Measurements from ENCODE around the gene ZSCAN20.
"Not testable (repeated sequence)": the region's sequence is repeated elsewhere in the genome, so short reads cannot be mapped to it uniquely, and the experiment has no call there.

ZSCAN20 gene

GRCh38 chr1:33473900-33474299, 1.5 kb downstream of the ZSCAN20 start:
- no peak for DNase-seq (ENCODE audit: low read depth in 4 of 4, low spot score in 1 of 4)

DNA sequence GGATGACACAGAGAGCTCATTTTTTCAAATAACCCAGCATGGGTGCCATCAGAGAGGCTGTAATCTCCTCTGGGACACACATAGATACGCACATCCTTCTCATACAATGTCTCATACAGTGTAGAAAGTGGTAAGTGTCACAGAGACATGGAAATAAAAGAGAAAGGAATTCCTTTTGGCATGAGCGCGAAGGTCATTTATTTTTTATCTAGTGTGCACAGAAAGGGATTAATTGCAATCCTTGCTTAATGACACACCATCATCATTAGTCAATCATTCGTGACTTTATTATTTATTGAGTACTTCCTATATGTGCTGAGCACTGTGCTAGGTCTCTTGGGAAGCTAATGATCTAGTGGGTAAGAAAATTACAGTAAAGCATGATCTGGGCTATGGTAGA, 5.0 kb downstream of the ZSCAN20 start:
- DNase-seq (ENCODE audit: low read depth in 4 of 4, low spot score in 1 of 4): no peak

- no peak for DNase-seq (ENCODE audit: low read depth in 4 of 4, low spot score in 1 of 4)
Observed at GRCh38 chr1:33482412-33482811, 10.0 kb downstream of the ZSCAN20 start.

DNA sequence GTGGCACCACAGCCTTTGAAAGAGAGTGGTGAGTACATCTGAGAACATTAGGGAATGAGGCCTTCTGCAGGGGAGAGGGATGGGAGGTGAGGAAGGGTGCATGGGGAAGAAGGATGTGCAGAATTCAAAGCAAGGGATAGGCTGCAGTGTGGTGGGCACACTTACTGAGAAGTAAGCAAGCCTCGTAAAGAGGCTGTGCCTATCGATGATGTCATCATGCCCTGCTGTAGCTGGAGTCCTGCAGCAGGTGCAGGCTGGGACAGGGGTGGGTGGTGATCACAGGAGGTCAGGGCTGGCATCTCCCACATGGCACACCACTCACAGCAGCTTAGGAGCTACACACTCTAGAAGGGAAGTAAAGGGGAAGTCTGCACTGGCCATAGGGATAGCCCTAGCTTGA, 16.2 kb downstream of the ZSCAN20 start:
- no peak for DNase-seq (ENCODE audit: low read depth in 4 of 4, low spot score in 1 of 4)

- DNase-seq (ENCODE audit: low read depth in 4 of 4, low spot score in 1 of 4): no peak
Observed at GRCh38 chr1:33494929-33495328, 22.5 kb downstream of the ZSCAN20 start.

GRCh38 chr1:33497410-33497809, 25.0 kb downstream of the ZSCAN20 start:
- no peak for DNase-seq (ENCODE audit: low read depth in 4 of 4, low spot score in 1 of 4)

DNA sequence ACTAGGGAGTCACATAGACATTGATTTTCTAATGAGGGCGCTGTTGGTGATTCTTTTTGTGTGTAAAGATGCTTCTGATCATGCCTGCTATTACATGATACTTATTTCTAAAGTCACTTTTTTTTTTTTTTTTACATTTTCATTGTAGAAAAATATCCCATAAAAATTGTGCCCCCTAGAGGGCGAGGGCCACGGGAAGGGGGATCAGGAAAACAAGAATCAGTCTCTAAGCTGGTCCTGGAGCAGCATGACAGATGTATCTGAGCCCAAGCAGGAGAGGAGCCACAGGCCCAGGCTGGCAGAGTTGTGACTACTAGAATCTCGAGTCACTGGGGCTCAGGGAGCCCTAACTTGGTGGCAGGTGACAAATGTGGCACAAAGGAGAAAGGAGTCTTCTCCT, 28.1 kb downstream of the ZSCAN20 start:
- no peak for DNase-seq (ENCODE audit: low read depth in 4 of 4, low spot score in 1 of 4)

GRCh38 chr1:33501309-33501708, 28.9 kb downstream of the ZSCAN20 start:
- no peak for DNase-seq (ENCODE audit: low read depth in 4 of 4, low spot score in 1 of 4)

DNA sequence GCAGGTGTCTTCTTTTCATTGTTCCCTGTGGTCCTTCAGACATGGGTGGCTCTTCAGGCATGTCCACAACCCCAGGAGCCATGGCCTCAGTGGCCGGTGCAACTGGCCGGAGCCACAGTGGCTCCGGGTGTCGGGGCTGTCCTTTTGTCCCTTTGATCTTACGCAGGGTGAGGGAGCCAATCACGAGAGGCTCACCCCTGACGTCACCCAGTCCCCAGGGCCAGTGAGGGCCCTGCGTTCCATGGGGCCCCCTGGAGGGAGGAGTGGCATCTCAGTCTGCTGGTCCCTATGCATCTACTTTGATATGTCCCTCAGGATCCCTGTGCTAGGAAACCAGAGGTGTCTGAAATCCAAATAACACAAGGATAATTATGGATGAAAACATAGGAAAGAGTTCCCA, 29.3 kb downstream of the ZSCAN20 start:
- DNase-seq (ENCODE audit: low read depth in 4 of 4, low spot score in 1 of 4): no peak

- no peak for DNase-seq (ENCODE audit: low read depth in 4 of 4, low spot score in 1 of 4)
Observed at GRCh38 chr1:33502726-33503125, 30.3 kb downstream of the ZSCAN20 start.

DNA sequence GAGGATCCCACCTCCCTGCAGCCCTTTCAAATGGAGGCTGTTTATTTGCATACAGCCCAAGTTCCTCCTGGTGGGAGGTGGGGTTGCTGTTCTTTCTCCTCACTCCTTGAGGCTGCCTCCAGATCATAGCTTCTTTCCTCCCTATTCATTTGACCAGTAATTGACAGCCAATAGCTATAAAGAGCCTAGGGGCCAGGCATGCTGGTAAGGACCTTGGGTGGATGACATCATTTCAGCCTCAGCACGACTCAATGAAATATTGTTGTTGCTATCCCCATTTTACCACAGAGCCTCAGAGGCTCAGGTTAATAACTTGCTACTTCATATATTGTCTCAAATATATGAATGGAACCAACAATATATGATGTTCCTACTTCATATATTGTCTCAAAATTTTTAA, 31.1 kb downstream of the ZSCAN20 start:
- no peak for DNase-seq (ENCODE audit: low read depth in 4 of 4, low spot score in 1 of 4)

GRCh38 chr1:33507661-33508060, 35.2 kb downstream of the ZSCAN20 start:
- DNase-seq (ENCODE audit: low read depth in 4 of 4, low spot score in 1 of 4): no peak

- DNase-seq (ENCODE audit: low read depth in 4 of 4, low spot score in 1 of 4): no peak
Observed at GRCh38 chr1:33508151-33508550, 35.7 kb downstream of the ZSCAN20 start.

- DNase-seq (ENCODE audit: low read depth in 4 of 4, low spot score in 1 of 4): not testable (repeated sequence)
Observed at GRCh38 chr1:33509276-33509675, 36.8 kb downstream of the ZSCAN20 start.

- DNase-seq (ENCODE audit: low read depth in 4 of 4, low spot score in 1 of 4): no peak
Observed at GRCh38 chr1:33512226-33513011, 40.0 kb downstream of the ZSCAN20 start.

GRCh38 chr1:33515112-33515511, 42.7 kb downstream of the ZSCAN20 start:
- no peak for DNase-seq (ENCODE audit: low read depth in 4 of 4, low spot score in 1 of 4)

DNA sequence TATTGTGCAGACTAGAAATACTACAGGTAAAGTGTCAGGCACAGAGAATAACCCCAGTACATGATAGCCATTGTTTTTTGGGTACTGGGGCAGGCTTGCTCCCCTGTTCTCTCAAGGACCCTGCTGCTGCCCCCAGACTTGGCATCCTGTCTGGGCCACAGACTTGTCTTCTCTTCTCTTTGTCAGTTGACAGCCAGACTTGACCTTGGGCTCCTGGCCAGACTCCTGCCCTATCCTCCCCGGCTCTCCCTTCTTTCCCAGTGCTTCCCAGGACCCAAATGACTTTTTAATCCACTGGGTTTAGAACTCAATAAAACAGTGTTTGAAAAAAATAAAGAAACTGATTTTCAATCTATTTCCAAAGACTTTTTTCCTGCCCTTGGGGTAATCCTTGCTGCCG, 43.2 kb downstream of the ZSCAN20 start:
- no peak for DNase-seq (ENCODE audit: low read depth in 4 of 4, low spot score in 1 of 4)

- DNase-seq (ENCODE audit: low read depth in 4 of 4, low spot score in 1 of 4): no peak
Observed at GRCh38 chr1:33516428-33516827, 44.0 kb downstream of the ZSCAN20 start.

GRCh38 chr1:33516891-33517567, 44.6 kb downstream of the ZSCAN20 start:
- DNase-seq (ENCODE audit: low read depth in 4 of 4, low spot score in 1 of 4): no peak

GRCh38 chr1:33517596-33518250, 45.3 kb downstream of the ZSCAN20 start:
- DNase-seq (ENCODE audit: low read depth in 4 of 4, low spot score in 1 of 4): no peak

GRCh38 chr1:33519240-33519884, 46.9 kb downstream of the ZSCAN20 start:
- no peak for DNase-seq (ENCODE audit: low read depth in 4 of 4, low spot score in 1 of 4)

DNA sequence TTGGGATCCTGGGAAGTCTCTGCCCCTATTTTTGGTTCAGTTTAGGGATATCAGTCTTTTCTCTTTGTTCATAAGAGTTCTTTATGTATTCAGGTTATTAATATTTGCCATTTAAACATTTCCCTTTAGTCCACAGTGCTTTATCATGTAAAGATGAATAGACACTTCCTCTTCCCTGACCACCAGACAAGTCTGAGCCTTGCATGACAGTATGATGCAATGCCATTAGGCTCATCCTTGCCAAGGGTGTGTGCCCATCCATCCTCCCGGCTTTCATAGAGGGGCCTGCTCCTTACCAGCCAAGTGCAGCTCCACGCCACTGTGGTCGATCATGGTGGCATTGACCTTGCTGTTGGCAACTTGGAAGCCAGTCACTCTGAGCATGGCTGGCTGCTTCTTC, 52.1 kb downstream of the ZSCAN20 start:
- no peak for DNase-seq (ENCODE audit: low read depth in 4 of 4, low spot score in 1 of 4)

Data from stimulated activated CD4-positive, alpha-beta T cell treated with anti-CD3 and anti-CD28 coated beads, Interleukin-1b, Interleukin-23, amount 100 ng/mL, for 24 hours (primary cell).